ENCODE results near the gene SMAD3.

DNA sequence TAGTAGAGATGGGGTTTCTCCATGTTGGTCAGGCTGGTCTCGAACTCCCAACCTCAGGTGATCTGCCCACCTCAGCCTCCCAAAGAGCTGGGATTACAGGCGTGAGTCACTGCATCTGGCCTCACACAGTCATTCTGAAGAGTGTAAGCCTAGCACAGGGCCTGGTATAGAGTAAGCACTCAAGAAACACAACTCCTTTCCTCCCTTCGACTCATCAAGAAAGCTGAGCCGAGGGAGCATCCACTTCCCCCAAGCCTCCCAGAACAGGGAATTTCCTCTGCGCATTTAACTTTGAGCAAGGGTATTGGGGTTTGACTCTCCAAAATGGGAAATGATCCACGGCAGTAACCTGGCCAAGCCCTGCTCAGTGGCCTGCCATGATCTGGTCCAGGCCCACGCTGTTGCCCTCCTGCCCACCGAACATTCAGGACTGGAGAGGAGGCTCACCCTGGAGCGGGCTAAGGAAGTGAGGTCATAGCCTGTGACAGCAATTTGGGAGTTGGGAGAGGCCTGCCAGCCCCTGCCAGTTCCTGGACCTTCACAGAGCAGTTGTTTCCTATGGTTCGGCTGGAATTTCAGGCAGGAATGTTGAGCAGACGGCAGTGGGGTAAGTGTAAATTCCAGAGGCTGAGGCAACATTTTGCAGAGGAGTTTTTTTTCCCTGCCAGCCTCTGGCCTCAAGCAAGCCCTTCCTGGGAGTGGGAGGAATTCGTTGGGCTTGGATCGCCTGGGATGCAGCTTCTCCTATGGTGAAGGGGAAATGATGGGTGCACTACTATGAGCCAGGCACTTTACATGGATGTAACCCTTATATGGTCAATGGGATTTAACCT lies 21.2 kb upstream of the SMAD3 start:
- TF ChIP-seq, protein P1, sequence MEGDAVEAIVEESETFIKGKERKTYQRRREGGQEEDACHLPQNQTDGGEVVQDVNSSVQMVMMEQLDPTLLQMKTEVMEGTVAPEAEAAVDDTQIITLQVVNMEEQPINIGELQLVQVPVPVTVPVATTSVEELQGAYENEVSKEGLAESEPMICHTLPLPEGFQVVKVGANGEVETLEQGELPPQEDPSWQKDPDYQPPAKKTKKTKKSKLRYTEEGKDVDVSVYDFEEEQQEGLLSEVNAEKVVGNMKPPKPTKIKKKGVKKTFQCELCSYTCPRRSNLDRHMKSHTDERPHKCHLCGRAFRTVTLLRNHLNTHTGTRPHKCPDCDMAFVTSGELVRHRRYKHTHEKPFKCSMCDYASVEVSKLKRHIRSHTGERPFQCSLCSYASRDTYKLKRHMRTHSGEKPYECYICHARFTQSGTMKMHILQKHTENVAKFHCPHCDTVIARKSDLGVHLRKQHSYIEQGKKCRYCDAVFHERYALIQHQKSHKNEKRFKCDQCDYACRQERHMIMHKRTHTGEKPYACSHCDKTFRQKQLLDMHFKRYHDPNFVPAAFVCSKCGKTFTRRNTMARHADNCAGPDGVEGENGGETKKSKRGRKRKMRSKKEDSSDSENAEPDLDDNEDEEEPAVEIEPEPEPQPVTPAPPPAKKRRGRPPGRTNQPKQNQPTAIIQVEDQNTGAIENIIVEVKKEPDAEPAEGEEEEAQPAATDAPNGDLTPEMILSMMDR (IDR thresholded peaks at IDR 0.05; ENCODE audit: insufficient read depth, low read length) = no peak
- no peak for TF ChIP-seq GABPA (IDR thresholded peaks at IDR 0.05; ENCODE audit: low read depth)
- TF ChIP-seq POLR2AphosphoS5 (IDR thresholded peaks at IDR 0.05; ENCODE audit: low read depth) = no peak
- TF ChIP-seq, protein P2, sequence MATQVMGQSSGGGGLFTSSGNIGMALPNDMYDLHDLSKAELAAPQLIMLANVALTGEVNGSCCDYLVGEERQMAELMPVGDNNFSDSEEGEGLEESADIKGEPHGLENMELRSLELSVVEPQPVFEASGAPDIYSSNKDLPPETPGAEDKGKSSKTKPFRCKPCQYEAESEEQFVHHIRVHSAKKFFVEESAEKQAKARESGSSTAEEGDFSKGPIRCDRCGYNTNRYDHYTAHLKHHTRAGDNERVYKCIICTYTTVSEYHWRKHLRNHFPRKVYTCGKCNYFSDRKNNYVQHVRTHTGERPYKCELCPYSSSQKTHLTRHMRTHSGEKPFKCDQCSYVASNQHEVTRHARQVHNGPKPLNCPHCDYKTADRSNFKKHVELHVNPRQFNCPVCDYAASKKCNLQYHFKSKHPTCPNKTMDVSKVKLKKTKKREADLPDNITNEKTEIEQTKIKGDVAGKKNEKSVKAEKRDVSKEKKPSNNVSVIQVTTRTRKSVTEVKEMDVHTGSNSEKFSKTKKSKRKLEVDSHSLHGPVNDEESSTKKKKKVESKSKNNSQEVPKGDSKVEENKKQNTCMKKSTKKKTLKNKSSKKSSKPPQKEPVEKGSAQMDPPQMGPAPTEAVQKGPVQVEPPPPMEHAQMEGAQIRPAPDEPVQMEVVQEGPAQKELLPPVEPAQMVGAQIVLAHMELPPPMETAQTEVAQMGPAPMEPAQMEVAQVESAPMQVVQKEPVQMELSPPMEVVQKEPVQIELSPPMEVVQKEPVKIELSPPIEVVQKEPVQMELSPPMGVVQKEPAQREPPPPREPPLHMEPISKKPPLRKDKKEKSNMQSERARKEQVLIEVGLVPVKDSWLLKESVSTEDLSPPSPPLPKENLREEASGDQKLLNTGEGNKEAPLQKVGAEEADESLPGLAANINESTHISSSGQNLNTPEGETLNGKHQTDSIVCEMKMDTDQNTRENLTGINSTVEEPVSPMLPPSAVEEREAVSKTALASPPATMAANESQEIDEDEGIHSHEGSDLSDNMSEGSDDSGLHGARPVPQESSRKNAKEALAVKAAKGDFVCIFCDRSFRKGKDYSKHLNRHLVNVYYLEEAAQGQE (IDR thresholded peaks at IDR 0.05; ENCODE audit: insufficient replicate concordance, low read depth) = no peak
